ENCODE measurements around the gene USP12.

GRCh38 chr13:27177852-27178251 is 6.2 kb upstream of the USP12 start:
- TF ChIP-seq, protein P1, sequence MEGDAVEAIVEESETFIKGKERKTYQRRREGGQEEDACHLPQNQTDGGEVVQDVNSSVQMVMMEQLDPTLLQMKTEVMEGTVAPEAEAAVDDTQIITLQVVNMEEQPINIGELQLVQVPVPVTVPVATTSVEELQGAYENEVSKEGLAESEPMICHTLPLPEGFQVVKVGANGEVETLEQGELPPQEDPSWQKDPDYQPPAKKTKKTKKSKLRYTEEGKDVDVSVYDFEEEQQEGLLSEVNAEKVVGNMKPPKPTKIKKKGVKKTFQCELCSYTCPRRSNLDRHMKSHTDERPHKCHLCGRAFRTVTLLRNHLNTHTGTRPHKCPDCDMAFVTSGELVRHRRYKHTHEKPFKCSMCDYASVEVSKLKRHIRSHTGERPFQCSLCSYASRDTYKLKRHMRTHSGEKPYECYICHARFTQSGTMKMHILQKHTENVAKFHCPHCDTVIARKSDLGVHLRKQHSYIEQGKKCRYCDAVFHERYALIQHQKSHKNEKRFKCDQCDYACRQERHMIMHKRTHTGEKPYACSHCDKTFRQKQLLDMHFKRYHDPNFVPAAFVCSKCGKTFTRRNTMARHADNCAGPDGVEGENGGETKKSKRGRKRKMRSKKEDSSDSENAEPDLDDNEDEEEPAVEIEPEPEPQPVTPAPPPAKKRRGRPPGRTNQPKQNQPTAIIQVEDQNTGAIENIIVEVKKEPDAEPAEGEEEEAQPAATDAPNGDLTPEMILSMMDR (IDR thresholded peaks at IDR 0.05), result no peak
- TF ChIP-seq POLR2A (IDR thresholded peaks at IDR 0.05) (no peak), EP300 (IDR thresholded peaks at IDR 0.05) (no peak)

Measured in tibial nerve (tissue), 4 donors.